Lower leg skin (tissue), 4 donors: ENCODE measurements around the gene MT1F. TPM values are rescaled to one million over a fixed set of nuclear protein-coding genes. Genes with fewer than 3 reads are reported as not detected.
"Not testable (repeated sequence)": the region's sequence is repeated elsewhere in the genome, so short reads cannot be mapped to it uniquely, and the experiment has no call there.

Experiments
- DNase-seq, 2 donors: peaks; one replicate each; pipeline ENCODE4 v3.0.0-alpha.2; 2019; ENCODE audit warnings: low spot score in 2 of 2
- H3K4me3 ChIP-seq: fragments of 200-600 bp; sonication (generic); 2 replicates; pipeline ENCODE4 v1.5.1; 2017; ENCODE audit warnings: mild to moderate bottlenecking, low read depth; ENCODE audit not compliant: poor library complexity, severe bottlenecking
- CTCF ChIP-seq, 3 donors: fragments of 450-650 bp; IDR thresholded peaks; one replicate each; pipeline ENCODE4 v1.5.1; 2016; ENCODE audit warnings: antibody characterized with exemption in 3 of 3, mild to moderate bottlenecking in 3 of 3, moderate library complexity in 2 of 3
- POLR2A ChIP-seq, 2 donors: fragments of 450-650 bp; IDR thresholded peaks; one replicate each; pipeline ENCODE4 v1.6.1; 2016 to 2017; ENCODE audit warnings: antibody characterized with exemption in 2 of 2, mild to moderate bottlenecking in 1 of 2, moderate library complexity in 1 of 2
- WGBS, 2 donors: methylation state at CpG; one replicate each; pipeline ENCODE4 v1.1.5; 2018; 5-methylcytosine and 5-hydroxymethylcytosine counted together
- intact Hi-C: fragments of 100-400 bp; cut with DNase I; formaldehyde crosslinking; loops from one replicate; pipeline ENCODE4 v1.15.0; 2023; ENCODE audit warnings: low total_unique reads
- total RNA-seq, 4 donors: library from RNA; depleted of rRNA; stranded (reverse); fragments of >200 nt; gene quantifications; one replicate each; pipeline ENCODE4 v1.1.0, GENCODE V29; 2016

MT1F gene
- total RNA-seq, 4 donors from 2014 or later = 2.1 to 17.2 (median 8.3) TPM

GRCh38 chr16:56616608-56617211 is 41.0 kb upstream of the MT1F start:
- DNase-seq = no peak
- no peak overlapping the region for H3K4me3 ChIP-seq
- intact Hi-C loops = no loop called here
- TF ChIP-seq CTCF (IDR thresholded peaks at IDR 0.05) (no peak), POLR2A (IDR thresholded peaks at IDR 0.05) (no peak)
- 61 to 70% methylated on average over 23 of the region's 23 CpGs for whole genome bisulfite sequencing, 2 donors

DNA sequence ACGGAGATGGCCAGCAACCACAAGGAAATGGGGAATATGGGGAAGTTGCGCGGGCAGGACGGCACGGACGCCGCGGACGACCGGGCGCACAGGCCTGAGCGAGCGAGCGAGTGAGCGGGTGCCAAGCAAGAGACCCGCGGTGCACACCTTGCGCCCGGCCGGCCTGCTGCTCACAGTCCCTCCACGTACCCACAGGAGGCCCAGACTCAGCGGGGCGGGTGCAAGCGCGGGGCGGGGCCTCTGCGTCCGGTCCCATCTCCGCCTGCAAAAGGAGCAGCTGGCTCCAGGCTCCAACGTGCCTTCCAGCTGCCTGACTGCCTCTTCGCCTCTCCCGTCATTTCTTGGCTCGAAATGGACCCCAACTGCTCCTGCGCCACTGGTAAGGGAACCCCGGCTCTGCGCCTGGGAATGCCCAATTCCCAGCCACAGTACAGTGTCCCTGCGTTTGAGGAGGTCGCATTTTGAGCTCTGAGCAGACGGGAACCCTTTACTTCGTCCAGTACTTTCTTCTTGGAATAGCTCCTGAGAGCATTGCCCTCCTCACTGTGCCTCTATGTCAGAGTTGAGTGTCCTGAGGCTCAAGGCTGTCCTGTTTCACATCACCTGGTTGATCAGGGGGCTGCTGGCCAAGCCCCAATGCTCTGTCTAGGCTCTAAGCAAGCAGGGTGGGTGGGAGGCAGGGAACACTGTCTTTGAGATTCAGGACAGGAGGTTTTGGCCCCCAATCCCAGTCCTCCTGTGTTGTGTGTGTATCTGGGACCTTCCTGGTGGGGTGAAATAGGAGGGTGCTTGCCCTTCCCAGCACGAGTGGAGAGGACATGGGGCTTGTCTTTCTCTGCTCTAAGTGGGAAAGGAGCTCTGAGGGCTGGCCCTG is 40.3 kb upstream of the MT1F start:
- TF ChIP-seq POLR2A (IDR thresholded peaks at IDR 0.05) (no peak), CTCF (IDR thresholded peaks at IDR 0.05) (no peak)
- WGBS, 2 donors = 8 to 10% methylated on average over 12 to 33 of the region's 41 CpGs
- peak; percentile 67 to 94 for DNase-seq
- H3K4me3 ChIP-seq = no peak overlapping the region
- intact Hi-C loops = no loop called here

GRCh38 chr16:56618138-56618537 is 39.6 kb upstream of the MT1F start:
- H3K4me3 ChIP-seq = no peak overlapping the region
- no peak for DNase-seq
- no peak for TF ChIP-seq POLR2A (IDR thresholded peaks at IDR 0.05)
- TF ChIP-seq CTCF (IDR thresholded peaks at IDR 0.05) = no peak
- WGBS, 2 donors = 80 to 85% methylated on average over 6 of the region's 6 CpGs
- intact Hi-C loops = no loop called here

DNA sequence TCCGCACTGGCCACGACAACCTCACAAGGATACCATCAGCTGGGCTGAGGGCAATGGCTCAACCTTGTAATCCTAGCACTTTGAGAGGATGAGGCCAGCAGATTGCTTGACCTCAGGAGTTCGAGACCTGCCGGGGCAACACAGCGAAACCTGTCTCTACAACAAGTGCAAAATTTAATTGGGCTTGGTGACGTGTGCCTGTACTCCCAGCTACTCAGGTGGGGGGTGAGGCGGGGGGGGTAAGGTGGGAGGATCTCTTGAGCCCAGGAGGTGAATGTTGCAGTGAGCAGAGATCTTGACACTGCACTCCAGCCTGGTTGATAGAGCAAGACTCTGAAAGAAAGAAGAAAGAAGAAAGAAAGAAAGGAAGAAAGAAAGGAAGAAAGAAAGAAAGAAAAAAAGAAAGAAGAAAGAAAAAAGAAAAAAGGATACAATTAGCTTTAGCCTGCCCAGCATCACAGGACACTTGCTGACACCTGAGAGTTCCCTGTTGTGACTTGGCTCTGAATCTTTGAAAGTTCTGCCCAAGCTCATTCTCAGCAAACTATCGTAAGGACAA is 37.3 kb upstream of the MT1F start:
- DNase-seq = no peak
- intact Hi-C loops = no loop called here
- TF ChIP-seq CTCF (IDR thresholded peaks at IDR 0.05) (no peak), POLR2A (IDR thresholded peaks at IDR 0.05) (no peak)
- no peak overlapping the region for H3K4me3 ChIP-seq
- 88 to 93% methylated on average over 7 to 8 of the region's 8 CpGs for WGBS, 2 donors

DNA sequence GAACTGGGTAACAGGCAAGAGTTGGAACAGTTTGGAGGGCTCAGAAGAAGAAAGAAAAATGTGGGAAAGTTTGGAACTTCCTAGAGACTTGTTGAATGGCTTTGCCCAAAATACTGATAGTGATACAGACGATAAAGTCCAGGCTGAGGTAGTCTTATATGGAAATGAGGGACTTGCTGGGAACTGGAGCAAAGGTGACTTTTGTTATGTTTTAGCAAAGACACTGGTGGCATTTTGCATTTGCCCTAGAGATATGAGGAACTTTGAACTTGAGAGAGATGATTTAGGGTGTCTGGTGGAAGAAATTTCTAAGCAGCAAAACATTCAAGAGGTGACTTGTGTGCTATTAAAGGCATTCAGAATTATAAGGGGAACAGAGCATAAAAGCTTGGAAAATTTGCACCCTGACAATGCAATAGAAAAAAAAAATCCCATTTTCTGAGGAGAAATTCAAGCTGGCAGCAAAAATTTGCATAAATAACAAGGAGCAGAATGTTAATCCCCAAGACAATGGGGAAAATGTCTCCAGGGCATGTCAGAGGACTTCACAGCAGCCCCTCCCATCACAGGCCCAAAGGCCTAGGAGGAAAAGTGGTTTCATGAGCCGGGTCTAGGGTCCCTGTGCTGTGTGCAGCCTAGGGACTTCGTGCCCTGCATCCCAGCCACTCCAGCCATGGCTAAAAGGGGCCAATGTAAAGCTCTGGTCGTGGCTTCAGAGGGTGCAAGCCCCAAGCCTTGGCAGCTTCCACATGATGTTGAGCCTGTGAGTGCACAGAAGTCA is 35.9 kb upstream of the MT1F start:
- DNase-seq, H3K4me3 ChIP-seq, intact Hi-C loops: not testable (repeated sequence)
- WGBS, 2 donors = 84 to 86% methylated on average over 4 of the region's 4 CpGs

DNA sequence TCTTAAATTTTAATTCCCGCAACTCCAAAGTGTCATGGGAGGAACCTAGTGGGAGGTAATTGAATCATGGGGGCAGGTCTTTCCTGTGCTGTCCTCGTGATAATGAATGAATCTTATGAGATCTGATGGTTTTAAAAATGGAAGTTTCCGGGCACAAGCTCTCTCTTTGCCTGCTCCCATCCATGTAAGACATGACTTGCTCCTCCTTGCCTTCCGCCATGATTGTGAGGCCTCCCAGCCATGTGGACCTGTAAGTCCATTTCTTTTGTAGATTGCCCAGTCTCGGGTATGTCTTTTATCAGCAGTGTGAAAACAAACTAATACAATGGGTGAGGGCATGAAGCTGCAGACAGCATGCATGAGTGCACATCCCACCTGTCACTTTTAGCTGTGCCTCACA is 34.6 kb upstream of the MT1F start:
- intact Hi-C loops, DNase-seq, H3K4me3 ChIP-seq: not testable (repeated sequence)
- WGBS, 2 donors = 95 to 96% methylated on average over 5 of the region's 5 CpGs
